ENCODE measurements around the gene VASN. TPM values are rescaled to one million over a fixed set of nuclear protein-coding genes. Genes with fewer than 3 reads are reported as not detected.
A peak's percentile ranks its signal among the peaks of the same experiment; 100 is the strongest.

VASN gene
- total RNA-seq, 1 donor from 2014 or later = 0.67 TPM

DNA sequence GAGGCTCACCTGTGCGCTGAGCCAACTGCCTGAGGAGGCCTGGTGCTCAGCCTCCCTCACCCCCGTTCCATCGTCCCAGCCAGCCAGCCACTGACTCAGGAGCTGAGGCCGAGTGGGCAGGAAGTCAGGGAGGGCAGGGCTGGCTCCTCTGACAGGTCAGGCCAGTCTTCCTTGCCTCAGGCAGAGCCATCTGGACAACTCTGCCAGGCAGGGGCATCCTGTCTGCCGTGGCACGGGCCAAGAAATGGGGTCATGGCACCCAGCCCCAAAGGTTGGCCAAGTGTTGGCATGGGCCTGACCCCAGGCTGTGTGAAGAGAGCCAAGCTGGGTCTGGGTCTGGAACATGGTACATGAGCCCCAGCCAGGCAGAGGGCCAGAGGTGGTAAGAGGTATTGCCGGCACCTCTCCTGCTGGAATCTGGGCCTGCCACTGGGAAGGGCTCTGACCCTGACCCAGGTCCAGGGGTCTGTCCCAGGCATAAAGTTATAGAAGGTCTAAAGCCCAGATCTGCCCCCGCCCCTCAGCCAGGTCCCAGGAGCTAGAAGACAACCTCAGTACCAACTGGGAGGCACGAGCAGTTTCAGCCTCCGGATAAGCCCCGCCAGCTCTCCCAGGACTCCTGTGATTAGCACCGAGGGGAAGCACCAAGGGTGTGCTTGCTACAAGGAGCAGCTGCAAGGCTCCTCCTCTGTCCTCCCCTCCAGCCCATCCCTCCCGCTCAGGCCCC, 2.5 kb upstream of the VASN start:
- DNase-seq (ENCODE audit: low spot score) = no peak
- peaks cover 2% of the 10 kb centered on the region for H3K27me3 Mint-ChIP-seq (ENCODE audit: unreplicated experiment)
- H3K36me3 Mint-ChIP-seq (ENCODE audit: low read depth, unreplicated experiment) = no peaks in the 10 kb centered on the region
- no peak overlapping the region for H3K4me3 Mint-ChIP-seq (ENCODE audit: unreplicated experiment)
- H3K27ac Mint-ChIP-seq (ENCODE audit: unreplicated experiment) = no peak overlapping the region
- H3K4me1 Mint-ChIP-seq (ENCODE audit: unreplicated experiment) = peaks cover 2% of the 10 kb centered on the region
- TF ChIP-seq, protein P1, sequence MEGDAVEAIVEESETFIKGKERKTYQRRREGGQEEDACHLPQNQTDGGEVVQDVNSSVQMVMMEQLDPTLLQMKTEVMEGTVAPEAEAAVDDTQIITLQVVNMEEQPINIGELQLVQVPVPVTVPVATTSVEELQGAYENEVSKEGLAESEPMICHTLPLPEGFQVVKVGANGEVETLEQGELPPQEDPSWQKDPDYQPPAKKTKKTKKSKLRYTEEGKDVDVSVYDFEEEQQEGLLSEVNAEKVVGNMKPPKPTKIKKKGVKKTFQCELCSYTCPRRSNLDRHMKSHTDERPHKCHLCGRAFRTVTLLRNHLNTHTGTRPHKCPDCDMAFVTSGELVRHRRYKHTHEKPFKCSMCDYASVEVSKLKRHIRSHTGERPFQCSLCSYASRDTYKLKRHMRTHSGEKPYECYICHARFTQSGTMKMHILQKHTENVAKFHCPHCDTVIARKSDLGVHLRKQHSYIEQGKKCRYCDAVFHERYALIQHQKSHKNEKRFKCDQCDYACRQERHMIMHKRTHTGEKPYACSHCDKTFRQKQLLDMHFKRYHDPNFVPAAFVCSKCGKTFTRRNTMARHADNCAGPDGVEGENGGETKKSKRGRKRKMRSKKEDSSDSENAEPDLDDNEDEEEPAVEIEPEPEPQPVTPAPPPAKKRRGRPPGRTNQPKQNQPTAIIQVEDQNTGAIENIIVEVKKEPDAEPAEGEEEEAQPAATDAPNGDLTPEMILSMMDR (IDR thresholded peaks at IDR 0.05; ENCODE audit: unreplicated experiment) = no peak
- no peaks in the 10 kb centered on the region for H3K9me3 Mint-ChIP-seq (ENCODE audit: unreplicated experiment)

DNA sequence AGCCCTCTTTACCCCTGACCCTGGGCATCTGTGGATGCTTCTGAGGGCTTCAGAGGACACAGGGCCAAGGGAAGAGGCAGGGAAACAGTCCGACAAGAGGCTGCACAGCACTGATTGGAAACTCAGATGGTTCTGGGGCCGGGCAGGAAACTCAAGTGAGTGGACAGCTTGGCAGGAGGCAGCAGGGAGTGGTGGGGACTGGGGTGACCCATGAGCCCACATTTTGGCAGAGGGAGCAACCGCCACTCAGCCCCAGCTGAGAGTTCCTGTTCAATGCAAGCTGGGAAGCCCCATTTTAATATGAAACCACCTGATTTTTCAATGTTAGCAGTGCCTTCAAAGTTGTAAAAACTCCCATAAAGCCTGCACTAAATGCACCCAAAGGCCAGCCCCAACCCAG, 1.5 kb upstream of the VASN start:
- Mint-ChIP-seq H3K36me3 (ENCODE audit: low read depth, unreplicated experiment) (no peaks in the 10 kb centered on the region), H3K4me1 (ENCODE audit: unreplicated experiment) (peaks cover 2% of the 10 kb centered on the region), H3K4me3 (ENCODE audit: unreplicated experiment) (no peak overlapping the region), H3K27ac (ENCODE audit: unreplicated experiment) (no peak overlapping the region), H3K27me3 (ENCODE audit: unreplicated experiment) (peaks cover 2% of the 10 kb centered on the region), H3K9me3 (ENCODE audit: unreplicated experiment) (no peaks in the 10 kb centered on the region)
- TF ChIP-seq, protein P1 (IDR thresholded peaks at IDR 0.05; ENCODE audit: unreplicated experiment) = no peak
- no peak for DNase-seq (ENCODE audit: low spot score)

DNA sequence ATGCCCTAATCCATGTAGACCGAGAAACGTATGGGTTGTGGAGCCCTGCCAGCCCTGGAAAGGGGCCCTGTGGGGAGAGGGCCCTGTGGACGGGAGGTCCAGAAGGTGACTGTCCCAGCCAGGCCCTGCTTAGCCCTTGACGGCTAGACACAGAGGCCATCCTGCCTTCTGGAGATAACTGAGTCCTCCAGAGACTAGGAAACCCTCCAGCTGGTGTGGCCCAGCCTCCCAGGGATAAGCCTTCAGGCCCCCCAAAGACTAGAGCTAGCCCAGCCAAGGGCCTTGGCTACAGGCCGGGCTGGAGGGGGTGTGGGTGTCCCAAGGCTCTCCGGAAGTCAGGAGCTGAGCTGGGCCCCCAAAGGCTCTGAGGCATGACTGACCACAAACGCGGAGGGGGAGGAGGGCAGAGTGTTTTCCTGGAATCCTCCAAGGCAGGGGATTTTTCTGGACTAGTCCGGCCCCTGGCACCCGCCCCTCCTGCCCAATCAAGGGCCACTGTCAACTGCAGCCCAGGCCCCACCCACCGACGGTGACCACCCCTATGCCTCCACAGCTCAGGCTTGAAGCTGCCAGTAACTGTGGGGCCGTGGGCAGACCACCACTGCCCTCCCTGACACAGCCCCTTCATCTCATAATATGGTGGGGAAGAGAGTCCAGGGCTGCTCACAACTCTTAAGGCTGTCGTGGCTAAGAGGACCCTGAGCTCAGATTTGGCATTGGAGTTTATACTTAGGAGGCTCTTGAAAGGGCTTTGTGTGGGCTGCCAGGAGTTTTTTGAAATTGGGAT, 885 bp upstream of the VASN start:
- Mint-ChIP-seq H3K27me3 (ENCODE audit: unreplicated experiment) (peaks cover 3% of the 10 kb centered on the region), H3K4me3 (ENCODE audit: unreplicated experiment) (no peak overlapping the region), H3K4me1 (ENCODE audit: unreplicated experiment) (peaks cover 8% of the 10 kb centered on the region), H3K9me3 (ENCODE audit: unreplicated experiment) (no peaks in the 10 kb centered on the region), H3K36me3 (ENCODE audit: low read depth, unreplicated experiment) (no peaks in the 10 kb centered on the region), H3K27ac (ENCODE audit: unreplicated experiment) (no peak overlapping the region)
- TF ChIP-seq, protein P1 (IDR thresholded peaks at IDR 0.05; ENCODE audit: unreplicated experiment) = no peak
- DNase-seq (ENCODE audit: low spot score) = no peak

DNA sequence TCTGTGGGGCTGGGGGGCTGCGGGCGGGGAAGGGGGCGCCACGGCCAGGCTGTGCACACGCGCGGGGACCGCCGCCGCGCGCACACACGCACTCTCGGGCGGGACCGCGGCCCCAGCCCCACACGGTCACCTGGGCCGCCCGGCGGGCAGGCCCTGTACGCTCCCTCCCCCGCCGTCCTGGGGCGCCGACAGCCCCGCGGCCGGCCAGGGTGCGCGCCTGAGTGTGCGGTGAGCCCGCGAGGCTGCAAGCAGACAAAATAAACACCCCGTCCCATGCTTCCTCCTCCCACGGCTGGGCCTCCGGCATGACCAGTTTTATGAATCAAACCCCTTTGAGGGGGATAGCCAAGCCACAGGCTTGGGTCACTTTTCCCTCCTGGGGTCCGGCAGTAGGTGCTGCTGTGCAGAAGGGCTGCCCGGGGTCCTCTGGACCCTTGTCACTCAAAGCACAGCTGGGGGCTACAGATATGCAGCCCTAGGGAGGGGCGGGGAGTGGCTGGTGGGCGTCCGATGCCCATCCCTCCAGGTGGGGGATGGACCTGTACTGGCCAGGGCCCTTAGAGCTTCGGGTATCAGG, 441 bp downstream of the VASN start:
- no peak overlapping the region for H3K27ac Mint-ChIP-seq (ENCODE audit: unreplicated experiment)
- H3K4me1 Mint-ChIP-seq (ENCODE audit: unreplicated experiment) = peaks cover 8% of the 10 kb centered on the region
- H3K36me3 Mint-ChIP-seq (ENCODE audit: low read depth, unreplicated experiment) = no peaks in the 10 kb centered on the region
- peaks cover 3% of the 10 kb centered on the region for H3K27me3 Mint-ChIP-seq (ENCODE audit: unreplicated experiment)
- TF ChIP-seq, protein P1 (IDR thresholded peaks at IDR 0.05; ENCODE audit: unreplicated experiment) = no peak
- DNase-seq (ENCODE audit: low spot score) = peak; percentile 43
- H3K4me3 Mint-ChIP-seq (ENCODE audit: unreplicated experiment) = peak overlapping the region; percentile 79
- H3K9me3 Mint-ChIP-seq (ENCODE audit: unreplicated experiment) = no peaks in the 10 kb centered on the region

All from endothelial cell (in vitro differentiated cells).